Upper lobe of left lung (tissue), 4 donors: ENCODE measurements around the gene PLCL2.

Experiments
- EP300 ChIP-seq, 4 donors: sonication (generic); formaldehyde crosslinking; IDR thresholded peaks; one replicate each; pipeline ENCODE4 v1.5.1; 2017; ENCODE audit warnings: antibody characterized with exemption in 4 of 4, control low read depth in 2 of 4
- POLR2A ChIP-seq, 4 donors: fragments of 450-650 bp; IDR thresholded peaks; one replicate each; pipeline ENCODE4 v1.5.1; 2016 to 2017; ENCODE audit warnings: antibody characterized with exemption in 4 of 4, mild to moderate bottlenecking in 2 of 4
- POLR2AphosphoS5 ChIP-seq, 2 donors: sonication (generic); formaldehyde crosslinking; IDR thresholded peaks; one replicate each; pipeline ENCODE4 v1.5.1; 2017; ENCODE audit warnings: antibody characterized with exemption in 2 of 2
- TF ChIP-seq, protein P1 (sequence below), 6 experiments: fragments of 450-650 bp in 4 of 6; fragments of 200-600 bp in 2 of 6; sonication (generic) in 2 of 6; IDR thresholded peaks; one replicate each; pipeline ENCODE4 v1.5.1; 2016 to 2019; ENCODE audit warnings: antibody characterized with exemption in 6 of 6

- TF ChIP-seq POLR2A (IDR thresholded peaks at IDR 0.05), result no peak
- TF ChIP-seq EP300 (IDR thresholded peaks at IDR 0.05), result no peak
- no peak for TF ChIP-seq POLR2AphosphoS5 (IDR thresholded peaks at IDR 0.05)
- TF ChIP-seq, protein P1, sequence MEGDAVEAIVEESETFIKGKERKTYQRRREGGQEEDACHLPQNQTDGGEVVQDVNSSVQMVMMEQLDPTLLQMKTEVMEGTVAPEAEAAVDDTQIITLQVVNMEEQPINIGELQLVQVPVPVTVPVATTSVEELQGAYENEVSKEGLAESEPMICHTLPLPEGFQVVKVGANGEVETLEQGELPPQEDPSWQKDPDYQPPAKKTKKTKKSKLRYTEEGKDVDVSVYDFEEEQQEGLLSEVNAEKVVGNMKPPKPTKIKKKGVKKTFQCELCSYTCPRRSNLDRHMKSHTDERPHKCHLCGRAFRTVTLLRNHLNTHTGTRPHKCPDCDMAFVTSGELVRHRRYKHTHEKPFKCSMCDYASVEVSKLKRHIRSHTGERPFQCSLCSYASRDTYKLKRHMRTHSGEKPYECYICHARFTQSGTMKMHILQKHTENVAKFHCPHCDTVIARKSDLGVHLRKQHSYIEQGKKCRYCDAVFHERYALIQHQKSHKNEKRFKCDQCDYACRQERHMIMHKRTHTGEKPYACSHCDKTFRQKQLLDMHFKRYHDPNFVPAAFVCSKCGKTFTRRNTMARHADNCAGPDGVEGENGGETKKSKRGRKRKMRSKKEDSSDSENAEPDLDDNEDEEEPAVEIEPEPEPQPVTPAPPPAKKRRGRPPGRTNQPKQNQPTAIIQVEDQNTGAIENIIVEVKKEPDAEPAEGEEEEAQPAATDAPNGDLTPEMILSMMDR (IDR thresholded peaks at IDR 0.05), result no peak
These were observed 150.3 kb downstream of the PLCL2 start for GRCh38 chr3:17035033-17035432.
